Gastrocnemius medialis (tissue), 4 donors: ENCODE measurements around the gene ANKRD27.

Source experiments
- POLR2A ChIP-seq, 2 donors: fragments of 450-650 bp; IDR thresholded peaks; one replicate each; pipeline ENCODE4 v1.6.1; 2017; ENCODE audit warnings: antibody characterized with exemption in 2 of 2, mild to moderate bottlenecking in 2 of 2, moderate library complexity in 2 of 2
- TF ChIP-seq, protein P1 (sequence below), 5 experiments: fragments of 450-650 bp in 3 of 5; fragments of 200-600 bp in 2 of 5; sonication (generic) in 2 of 5; IDR thresholded peaks in 4 of 5; conservative IDR thresholded peaks in 1 of 5; 1 replicate in 4 of 5; 2 replicates in 1 of 5; pipeline ENCODE4 v1.5.1; 2016 to 2019; ENCODE audit warnings: antibody characterized with exemption in 5 of 5, mild to moderate bottlenecking in 3 of 5, moderate library complexity in 3 of 5

DNA sequence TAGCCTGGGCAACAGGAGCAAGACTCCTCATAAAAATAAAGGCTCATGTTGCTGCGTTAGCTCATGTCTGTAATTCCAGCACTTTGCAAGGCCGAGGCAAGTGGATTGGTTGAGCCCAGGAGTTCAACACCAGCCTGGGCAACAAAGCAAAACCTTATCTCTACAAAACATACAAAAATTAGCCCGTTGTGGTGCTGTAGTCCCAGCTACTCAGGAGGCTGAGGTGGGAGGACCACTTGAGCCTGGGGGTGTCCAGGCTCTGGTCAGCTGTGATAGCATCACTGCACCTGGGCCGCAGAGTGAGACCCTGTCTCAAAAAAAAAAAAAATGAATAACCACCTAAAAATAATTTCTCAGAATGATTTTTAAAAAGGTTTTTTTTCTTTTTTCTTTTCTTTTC is 12.7 kb upstream of the ANKRD27 start:
- TF ChIP-seq, protein P1, sequence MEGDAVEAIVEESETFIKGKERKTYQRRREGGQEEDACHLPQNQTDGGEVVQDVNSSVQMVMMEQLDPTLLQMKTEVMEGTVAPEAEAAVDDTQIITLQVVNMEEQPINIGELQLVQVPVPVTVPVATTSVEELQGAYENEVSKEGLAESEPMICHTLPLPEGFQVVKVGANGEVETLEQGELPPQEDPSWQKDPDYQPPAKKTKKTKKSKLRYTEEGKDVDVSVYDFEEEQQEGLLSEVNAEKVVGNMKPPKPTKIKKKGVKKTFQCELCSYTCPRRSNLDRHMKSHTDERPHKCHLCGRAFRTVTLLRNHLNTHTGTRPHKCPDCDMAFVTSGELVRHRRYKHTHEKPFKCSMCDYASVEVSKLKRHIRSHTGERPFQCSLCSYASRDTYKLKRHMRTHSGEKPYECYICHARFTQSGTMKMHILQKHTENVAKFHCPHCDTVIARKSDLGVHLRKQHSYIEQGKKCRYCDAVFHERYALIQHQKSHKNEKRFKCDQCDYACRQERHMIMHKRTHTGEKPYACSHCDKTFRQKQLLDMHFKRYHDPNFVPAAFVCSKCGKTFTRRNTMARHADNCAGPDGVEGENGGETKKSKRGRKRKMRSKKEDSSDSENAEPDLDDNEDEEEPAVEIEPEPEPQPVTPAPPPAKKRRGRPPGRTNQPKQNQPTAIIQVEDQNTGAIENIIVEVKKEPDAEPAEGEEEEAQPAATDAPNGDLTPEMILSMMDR (IDR thresholded peaks at IDR 0.05 in 4 of 5, conservative IDR thresholded peaks at IDR 0.05 in 1 of 5), result no peak
- no peak for TF ChIP-seq POLR2A (IDR thresholded peaks at IDR 0.05)
